Right atrium auricular region (tissue), 2 donors: ENCODE measurements around the gene ADARB1. TPM values are rescaled to one million over a fixed set of nuclear protein-coding genes. Genes with fewer than 3 reads are reported as not detected.

Experiments used
- DNase-seq: peaks from one replicate; pipeline ENCODE4 v3.0.0-alpha.2; 2019; ENCODE audit warnings: low spot score
- H3K27ac ChIP-seq, 2 donors: fragments of 200-600 bp; sonication (generic); 1 replicate in 1 of 2; 2 replicates in 1 of 2; pipeline ENCODE4 v1.5.1; 2016 to 2019
- H3K27me3 ChIP-seq, 2 donors: fragments of 200-600 bp; sonication (generic); one replicate each; pipeline versions ENCODE4 v1.5.1 to v1.6.0; 2017 to 2019
- H3K36me3 ChIP-seq: fragments of 200-600 bp; sonication (generic); one replicate; pipeline ENCODE4 v1.5.1; 2016
- H3K4me1 ChIP-seq, 2 donors: fragments of 200-600 bp; sonication (generic); one replicate each; pipeline versions ENCODE4 v1.5.1 to v1.6.0; 2017 to 2019
- H3K4me3 ChIP-seq, 2 donors: fragments of 200-600 bp; sonication (generic); 1 replicate in 1 of 2; 2 replicates in 1 of 2; pipeline ENCODE4 v1.5.1; 2017 to 2019; ENCODE audit warnings: mild to moderate bottlenecking in 1 of 2, moderate library complexity in 1 of 2
- H3K9me3 ChIP-seq, 2 donors: fragments of 200-600 bp; sonication (generic); one replicate each; pipeline ENCODE4 v1.5.1; 2019
- CTCF ChIP-seq, 2 donors: fragments of 200-600 bp; sonication (generic); IDR thresholded peaks; one replicate each; pipeline ENCODE4 v1.5.1; 2019; ENCODE audit warnings: antibody characterized with exemption in 2 of 2
- total RNA-seq, 2 donors: library from RNA; depleted of rRNA; stranded (reverse); fragments of >200 nt; gene quantifications; one replicate each; pipeline ENCODE4 v1.1.0, GENCODE V29; 2016

ADARB1 gene
- total RNA-seq, 2 donors from 2014 or later, result 7.5 to 10.5 TPM

DNA sequence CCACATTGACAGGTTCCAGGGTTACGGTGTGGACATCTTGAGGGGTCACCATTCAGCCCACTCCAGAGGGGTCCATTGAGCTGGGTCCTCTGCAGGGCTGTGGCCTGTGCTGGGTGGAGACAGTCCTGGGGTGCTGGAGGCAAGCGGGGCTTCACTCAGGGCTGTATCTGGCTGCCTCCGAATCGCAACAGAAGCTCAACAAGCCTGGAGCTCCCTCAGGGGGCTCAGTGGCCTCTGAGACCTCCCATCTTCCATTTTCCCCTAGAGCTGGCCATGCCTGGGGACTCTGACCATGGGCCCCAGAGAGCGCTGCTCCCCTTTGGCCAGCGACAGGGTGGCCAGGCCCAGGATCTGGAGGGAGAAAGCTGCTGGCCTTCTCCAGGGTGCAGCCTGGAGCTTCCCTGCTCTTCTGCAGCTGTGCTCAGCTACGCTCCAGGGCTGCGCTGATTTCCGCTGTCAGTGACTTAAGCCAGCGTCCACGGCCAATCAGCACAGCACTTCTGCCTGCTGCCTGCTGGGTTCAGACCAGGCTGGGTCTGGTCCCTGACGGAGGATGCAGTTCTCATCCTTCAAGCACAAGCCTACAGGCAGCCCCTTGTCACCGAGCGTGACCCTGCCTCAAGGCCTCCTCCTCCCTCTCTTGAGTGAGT, 45.0 kb upstream of the ADARB1 start:
- Histone ChIP-seq H3K9me3 (no peaks in the 10 kb centered on the region), H3K4me3 (no peak overlapping the region), H3K36me3 (no peaks in the 10 kb centered on the region), H3K27ac (peak overlapping the region in 1 of 2 donors; percentile 2), H3K4me1 (peaks cover 0 to 52% of the 10 kb centered on the region in 2 donors), H3K27me3 (no peaks in the 10 kb centered on the region)
- DNase-seq, result no peak
- TF ChIP-seq CTCF (IDR thresholded peaks at IDR 0.05), result no peak

DNA sequence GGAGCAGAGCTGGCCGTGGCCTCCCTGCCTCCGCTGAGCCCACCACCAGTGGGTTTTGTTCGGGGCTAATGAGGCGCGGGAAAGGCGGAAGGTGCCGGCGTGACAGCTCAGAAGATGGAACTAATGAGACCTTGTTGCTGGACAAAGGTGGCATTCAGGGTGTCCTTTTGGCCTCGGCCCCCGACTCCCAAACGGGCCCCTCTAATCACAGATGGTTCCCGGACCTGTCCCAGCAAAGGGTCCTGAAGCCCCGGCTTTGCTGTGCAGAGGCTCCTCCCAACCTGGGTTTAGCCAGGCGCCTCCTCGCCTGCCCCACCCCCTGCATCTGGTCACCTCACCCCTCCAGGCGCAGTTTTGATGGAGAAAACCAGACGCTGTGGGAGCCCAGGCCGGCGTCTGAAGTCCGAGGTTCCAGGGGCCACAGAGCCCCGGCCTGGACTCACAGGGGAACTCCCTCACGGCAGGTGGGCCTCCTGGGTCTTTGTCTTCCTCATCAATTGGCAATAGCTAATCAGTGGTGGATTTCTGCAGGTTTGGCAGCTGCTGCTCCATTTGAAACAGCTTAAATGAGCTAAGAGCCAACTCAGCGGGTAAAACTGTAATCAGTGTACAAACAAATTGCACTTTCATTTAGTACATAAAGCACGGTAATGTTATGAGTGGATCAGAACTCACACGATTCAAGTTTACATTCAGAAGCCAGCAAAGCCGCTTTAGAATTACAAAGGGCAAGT, 44.3 kb upstream of the ADARB1 start:
- Histone ChIP-seq H3K36me3 (no peaks in the 10 kb centered on the region), H3K9me3 (no peaks in the 10 kb centered on the region), H3K27me3 (no peaks in the 10 kb centered on the region), H3K27ac (peak overlapping the region in 1 of 2 donors; percentile 2), H3K4me1 (peaks cover 0 to 59% of the 10 kb centered on the region in 2 donors), H3K4me3 (no peak overlapping the region)
- TF ChIP-seq CTCF (IDR thresholded peaks at IDR 0.05), result no peak
- no peak for DNase-seq

DNA sequence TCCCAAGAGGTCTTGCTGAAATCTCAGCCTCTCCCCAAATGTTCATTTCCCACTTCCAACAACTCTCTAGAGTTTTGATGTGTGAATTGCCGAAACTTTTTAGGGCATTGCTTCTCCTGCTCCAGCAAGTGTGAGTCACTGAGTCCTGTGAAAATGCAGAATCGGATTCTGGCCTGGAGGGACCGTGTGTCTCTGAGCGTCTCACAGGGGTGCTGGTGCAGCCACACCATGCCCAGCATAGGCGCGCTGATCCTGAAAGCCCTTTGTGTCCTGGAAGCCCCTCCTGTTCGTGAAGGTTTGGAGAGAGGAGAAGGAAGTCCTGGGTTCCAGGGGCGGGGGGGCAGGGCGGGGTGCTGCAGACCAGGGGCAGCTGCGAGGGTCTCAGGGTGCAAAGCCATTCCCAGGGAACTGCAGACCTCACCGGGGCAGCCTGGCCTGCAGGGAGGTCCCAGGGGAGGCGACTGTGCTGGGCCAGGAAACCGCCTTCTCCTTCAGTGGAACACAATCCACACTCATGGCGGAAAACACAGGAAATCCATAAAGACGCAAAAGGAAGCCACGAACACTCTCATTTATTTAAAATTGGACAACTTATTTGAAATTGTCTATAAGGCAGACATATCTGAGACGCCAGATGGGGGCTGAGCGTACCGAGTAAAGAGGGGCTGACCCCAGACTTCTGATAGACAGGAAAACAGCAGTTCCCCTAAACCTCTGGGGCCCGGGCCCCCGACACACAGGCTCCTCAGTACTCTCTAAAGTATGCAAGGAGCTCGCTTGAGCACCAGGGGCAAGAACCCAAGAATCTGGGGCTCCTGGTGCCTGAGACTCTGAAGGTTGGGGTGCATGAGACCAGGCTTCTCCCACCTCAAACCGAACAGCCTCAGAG, 43.5 kb upstream of the ADARB1 start:
- no peak overlapping the region for H3K4me3 ChIP-seq
- no peaks in the 10 kb centered on the region for H3K36me3 ChIP-seq
- H3K27me3 ChIP-seq, result no peaks in the 10 kb centered on the region
- peaks cover 0 to 62% of the 10 kb centered on the region in 2 donors for H3K4me1 ChIP-seq
- peaks cover 0 to under 1% of the 10 kb centered on the region in 2 donors for H3K9me3 ChIP-seq
- TF ChIP-seq CTCF (IDR thresholded peaks at IDR 0.05), result no peak
- peak overlapping the region in 1 of 2 donors; percentile 1 for H3K27ac ChIP-seq
- DNase-seq, result no peak

- H3K27ac ChIP-seq, result peak overlapping the region in 1 of 2 donors; percentile 1
- peaks cover 0 to 62% of the 10 kb centered on the region in 2 donors for H3K4me1 ChIP-seq
- H3K4me3 ChIP-seq, result no peak overlapping the region
- no peaks in the 10 kb centered on the region for H3K36me3 ChIP-seq
- peaks cover 0 to 8% of the 10 kb centered on the region in 2 donors for H3K9me3 ChIP-seq
- TF ChIP-seq CTCF (IDR thresholded peaks at IDR 0.05), result no peak
- no peaks in the 10 kb centered on the region for H3K27me3 ChIP-seq
- DNase-seq, result no peak
Measured at GRCh38 chr21:45031571-45032191, 42.7 kb upstream of the ADARB1 start.

DNA sequence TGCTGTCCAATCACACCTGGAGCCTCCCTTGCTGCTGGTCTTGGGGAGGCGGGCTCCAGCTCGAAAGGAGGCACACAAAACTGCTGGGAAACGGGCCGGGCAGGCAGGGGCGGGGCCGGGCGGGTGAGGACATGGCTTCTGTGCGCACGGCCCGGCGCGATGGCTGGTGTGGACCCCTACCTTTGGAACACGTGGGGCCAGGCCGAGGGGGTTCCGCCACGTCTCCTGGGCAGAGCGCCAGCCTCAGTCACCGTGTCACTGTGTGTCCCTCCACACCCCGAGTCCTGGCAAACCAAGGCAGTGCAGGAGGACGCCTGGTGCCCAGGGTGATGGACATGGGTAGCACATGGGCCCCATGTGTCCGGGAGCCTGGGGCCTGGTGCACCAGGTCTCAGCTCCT, 42.0 kb upstream of the ADARB1 start:
- no peak for DNase-seq
- Histone ChIP-seq H3K36me3 (no peaks in the 10 kb centered on the region), H3K9me3 (peaks cover 0 to 12% of the 10 kb centered on the region in 2 donors), H3K4me3 (no peak overlapping the region), H3K27ac (peak overlapping the region in 1 of 2 donors; percentile 80), H3K4me1 (peaks cover 0 to 62% of the 10 kb centered on the region in 2 donors), H3K27me3 (no peaks in the 10 kb centered on the region)
- no peak for TF ChIP-seq CTCF (IDR thresholded peaks at IDR 0.05)
